Raji (cell line): Measurements from ENCODE around the gene SLC18A2.

Source experiments
- POLR2A ChIP-seq: IDR thresholded peaks from 2 replicates; pipeline ENCODE4 v1.6.1; 2011; ENCODE audit warnings: low read depth, low read length, control low read depth; ENCODE audit not compliant: insufficient read depth

The SLC18A2 gene

GRCh38 chr10:117223693-117224430 lies 17.1 kb upstream of the SLC18A2 start:
- no peak for TF ChIP-seq POLR2A

DNA sequence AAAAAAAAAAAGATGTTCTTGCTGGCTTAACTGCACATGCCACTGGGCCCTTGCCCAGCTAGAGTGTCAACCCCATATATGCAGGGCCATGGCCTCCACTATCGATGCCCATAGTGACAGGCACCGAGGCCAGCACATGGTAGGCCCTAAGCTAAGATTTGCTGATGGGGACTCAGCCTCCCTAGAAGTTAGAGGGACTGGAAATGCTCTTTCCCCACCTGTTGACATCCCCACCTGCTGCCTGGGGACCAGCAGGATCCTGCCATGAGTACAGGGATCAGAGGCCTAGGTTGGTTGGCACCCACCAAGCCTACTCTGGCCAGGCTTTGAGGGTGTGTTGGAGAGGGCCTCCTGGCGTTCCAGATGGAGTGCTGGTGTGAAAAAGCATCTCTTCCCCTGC lies 16.0 kb upstream of the SLC18A2 start:
- TF ChIP-seq POLR2A = no peak

DNA sequence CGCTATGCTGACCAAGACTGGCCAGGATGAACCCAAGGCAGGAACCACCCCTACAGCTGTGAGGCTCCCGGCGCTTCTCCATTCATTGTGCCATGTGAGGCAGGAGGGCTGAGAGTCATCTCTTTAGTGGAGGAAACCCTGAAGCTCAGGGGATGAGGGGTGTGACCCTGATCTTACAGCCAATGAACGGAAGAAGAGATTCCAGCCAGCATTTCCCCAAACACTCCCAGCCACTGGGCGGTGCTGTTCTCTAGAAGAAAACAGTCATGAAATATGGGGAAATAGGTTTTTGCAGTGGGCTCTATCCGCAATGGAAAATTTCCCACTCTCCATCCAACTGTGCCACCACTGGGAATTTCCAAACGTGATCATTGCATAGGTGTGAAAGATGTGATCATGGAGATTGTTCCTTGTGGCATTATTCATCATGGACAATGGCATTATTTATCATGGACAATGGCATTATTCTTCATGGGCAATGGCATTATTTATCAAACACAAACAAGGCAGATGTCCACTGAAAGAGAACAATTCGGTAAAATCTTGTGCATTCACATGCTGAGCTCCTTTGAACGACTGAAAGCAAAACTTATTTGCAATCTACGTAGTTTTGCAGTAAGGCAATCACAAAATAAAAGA lies 14.0 kb upstream of the SLC18A2 start:
- TF ChIP-seq POLR2A = no peak

DNA sequence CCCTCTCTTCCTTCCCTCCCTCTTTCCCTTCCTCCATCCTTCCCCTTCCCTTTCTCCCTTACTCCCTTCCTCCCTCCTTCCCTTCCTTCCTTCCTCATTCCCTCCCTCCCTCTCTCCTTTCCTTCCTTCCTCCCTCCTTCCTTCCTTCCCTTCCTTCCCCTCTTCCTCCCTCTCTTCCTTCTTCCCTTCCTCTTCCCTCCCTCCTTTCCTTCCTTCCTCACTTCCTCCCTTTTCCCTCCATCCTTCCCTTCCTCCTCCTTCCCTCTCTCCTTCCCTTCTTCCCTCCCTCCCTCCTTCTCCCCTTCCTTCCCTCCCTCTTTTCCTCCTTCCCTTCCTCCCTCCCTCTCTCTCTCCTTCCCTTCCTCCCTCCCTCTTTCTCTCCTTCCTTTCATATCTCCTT lies 12.7 kb upstream of the SLC18A2 start:
- TF ChIP-seq POLR2A = no peak

DNA sequence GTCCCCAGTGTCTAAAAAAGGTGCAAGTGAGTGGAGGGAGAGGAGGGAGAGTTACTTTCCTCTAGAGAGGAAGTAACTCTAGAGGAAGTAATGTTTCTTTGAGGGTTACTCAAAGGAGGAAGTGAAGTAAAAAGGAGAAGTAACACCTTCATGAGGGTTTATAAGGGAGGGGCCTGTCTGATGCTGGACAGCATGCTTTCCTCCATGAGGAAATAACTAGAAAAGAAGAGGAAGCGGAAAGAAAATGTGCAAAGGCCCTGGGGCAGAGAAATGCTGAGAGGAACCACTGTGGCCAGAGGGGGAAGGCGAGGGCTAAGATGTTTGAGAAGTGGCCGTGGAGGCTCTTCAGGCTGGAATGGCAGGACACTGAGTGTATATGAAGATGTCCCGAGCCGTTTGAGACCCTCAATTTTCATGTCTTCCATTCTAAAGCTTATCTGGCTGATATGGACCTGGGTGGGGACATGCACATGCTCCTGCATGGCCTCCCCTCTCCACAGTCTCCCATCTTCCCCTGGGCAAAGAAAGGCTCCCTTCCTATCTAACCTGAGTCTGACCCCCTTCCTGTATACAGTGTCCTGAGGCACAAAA lies 3.4 kb upstream of the SLC18A2 start:
- no peak for TF ChIP-seq POLR2A

DNA sequence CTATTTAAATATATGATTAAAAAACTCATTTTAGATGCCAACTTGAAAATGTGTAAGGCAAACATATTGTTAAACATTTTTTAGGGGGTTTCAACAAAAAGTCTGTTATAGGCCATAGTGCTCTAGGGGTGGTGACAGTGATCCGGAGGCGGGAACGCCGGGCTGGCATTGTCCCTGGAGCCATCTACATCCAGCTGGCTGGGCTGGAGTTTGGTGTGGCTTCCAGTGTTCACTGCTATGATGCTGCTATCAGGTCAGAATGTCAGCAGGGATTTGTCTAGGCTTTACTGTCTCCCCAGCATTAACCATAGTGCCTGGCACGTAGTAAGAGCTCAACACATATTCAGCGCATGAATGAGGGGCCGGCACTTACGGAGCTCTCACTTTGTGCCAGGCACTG lies 1.9 kb upstream of the SLC18A2 start:
- no peak for TF ChIP-seq POLR2A

DNA sequence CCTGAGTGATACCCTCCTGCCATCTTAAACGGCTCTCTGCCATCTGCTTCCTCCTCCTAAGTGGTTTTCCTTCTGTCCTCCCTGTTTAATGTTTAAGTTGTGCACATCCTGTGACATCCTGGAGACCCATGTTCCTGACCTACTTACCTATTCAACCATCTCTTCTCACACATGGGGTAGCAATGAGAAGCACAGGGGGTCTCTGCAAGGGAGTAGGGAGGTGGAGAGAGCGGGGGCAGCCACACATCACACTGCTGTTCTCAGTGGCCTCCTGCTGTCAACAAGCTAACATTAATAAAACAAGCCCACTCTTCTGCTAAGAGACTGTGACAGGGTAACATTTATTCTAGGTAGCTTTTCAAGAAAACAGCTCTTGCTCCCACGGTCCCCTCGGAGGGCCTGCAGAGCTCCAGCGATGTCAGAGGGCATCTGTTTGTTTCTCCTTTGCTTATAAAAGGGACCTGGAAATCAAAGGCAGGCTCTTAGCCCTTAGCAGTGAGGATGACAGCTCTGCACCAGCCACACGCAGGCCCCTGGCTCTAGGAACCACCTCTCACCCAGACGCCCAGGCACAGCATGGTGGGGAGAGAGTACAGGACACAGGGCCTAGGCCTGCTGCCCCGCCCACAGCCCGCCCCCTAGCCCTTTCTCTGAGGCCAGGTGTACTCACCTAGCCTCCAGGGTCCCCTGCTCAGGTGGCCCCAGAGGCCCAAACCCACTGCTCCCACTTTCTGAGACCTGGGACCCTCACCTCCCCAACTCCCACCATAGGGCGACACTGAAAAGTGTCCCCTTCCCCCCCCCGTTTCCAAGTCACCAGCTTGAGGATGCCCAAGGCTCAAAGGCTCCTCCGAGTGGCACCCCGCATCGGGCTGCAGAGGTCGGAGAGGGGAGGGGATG lies 943 bp upstream of the SLC18A2 start:
- no peak for TF ChIP-seq POLR2A

- TF ChIP-seq POLR2A = no peak
These were observed 888 bp downstream of the SLC18A2 start for GRCh38 chr10:117241541-117242462.

DNA sequence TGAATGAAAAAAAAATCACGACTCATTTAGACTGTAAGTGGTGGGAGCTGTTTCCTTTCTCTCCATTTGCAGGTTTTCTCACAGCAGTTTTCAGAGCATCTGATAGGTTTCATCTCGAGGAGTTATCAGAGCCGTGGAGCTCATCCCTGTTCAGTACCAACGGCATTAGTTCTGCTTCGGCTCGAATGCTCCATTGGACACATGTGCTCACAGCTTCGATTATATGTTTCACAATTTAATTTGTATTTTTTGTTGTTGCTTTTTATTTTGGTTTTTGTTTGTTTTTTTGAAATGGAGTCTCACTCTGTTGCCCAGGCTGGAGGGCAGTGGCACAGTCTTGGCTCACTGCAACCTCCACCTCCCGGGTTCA lies 1.5 kb downstream of the SLC18A2 start:
- TF ChIP-seq POLR2A = no peak

DNA sequence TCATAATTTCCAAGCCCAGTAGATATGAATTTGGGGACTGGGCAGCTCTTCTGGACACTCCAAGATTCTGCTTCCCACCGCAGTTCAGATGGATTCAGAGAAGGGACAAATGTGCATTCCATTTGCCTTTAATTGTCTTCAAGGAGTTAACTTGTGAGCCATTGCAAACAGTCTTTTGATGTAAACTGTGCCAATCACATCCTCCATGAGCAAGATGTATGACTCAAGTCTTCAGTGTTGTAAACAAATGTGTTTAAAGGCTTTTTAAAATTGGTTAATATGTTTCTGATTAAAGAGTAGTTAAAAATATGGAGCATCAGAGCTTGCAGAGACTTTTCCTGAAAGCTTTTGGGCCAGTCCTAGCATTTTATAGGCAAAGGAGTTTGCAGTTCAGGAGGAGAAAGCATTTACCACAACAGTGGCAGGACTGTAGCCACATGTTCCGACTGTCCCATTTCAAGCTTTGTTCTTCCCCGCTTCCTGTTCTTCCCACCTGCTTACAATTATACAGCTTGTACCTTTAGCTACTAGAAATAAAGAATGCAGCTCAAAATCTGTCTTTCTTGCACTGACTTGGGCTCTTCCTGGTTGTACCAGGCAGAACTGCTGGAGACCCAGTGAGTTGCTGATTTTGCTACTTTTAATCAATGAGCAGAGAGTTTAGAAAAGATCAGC lies 6.2 kb downstream of the SLC18A2 start:
- TF ChIP-seq POLR2A = no peak

DNA sequence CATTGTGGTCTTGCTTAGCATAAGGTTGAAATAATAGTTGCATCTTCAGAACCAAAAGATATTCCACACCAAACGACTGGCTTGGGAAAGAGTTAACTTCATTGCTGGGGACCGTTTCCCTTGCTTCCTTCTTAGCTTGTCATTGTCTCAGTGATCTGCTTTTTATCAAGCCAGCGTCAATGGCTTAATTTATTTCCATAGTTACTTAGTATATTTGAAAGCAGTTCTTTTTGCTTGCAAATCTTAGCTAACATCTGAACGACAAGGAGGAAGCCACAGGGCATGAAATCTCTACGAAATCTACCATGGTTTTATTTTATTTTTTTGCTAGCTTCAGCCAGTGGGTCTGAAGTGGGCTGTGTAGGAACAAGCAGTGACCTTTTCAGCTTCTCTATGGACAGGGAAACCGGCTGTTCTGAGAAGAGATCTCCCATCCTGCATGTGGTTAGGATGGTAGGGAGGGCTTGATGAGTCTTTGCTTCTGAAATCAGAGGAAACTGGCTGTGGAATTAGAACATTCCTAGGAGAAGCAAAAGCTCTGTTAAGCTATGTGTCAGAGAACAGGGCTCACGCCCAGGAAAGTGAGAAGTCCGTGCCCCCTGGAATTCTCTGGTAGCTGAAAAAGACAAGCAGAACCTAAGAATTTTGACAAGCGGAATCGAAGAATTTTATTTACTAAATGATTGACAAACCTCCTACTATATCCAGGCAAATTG lies 8.0 kb downstream of the SLC18A2 start:
- no peak for TF ChIP-seq POLR2A

DNA sequence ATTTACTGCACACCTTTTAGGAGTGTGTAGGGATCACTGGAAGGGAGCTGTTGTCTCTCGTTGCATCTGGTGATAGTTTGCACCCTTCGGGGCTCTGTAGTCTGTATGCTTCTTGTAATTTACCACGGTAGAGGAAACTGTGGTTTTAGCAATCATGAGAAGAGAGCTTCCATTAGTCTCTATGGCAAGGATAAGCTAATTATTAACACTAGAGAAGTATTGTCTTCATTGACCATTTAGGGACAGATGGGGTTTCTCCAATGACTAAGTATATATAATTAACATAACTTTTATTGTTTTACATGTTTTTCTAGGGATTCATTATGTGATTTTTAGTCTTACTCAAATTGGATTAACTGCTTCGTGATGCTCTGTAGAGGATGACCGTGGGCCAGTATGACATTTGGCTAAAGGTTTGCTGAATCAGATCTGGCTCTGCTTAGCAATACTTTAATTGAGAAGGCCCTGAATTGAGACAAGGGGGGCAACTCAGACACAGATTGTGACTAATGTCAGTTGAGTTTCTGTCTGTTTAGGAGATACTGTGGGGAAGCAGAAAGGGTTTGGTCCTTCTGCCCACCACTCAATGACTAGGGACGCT lies 8.7 kb downstream of the SLC18A2 start:
- no peak for TF ChIP-seq POLR2A

DNA sequence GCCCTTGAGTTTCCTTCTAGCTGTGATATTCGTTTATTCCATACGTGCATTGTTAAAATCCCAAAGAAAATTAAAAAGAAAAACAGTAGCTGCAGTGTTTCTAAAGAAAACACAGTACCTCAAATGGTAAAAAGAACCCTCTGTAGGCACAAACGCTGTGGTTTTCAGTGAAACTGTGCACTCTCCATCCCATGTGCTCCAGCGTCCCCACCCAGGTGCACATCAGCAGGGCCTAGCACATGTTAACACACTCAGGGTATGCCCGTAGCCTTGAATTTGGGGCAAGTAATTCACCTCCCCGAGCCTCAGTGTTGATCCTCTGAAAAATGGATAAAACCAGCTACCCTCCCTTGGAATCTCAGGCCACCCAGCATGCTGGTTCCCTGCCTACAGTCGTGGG lies 9.5 kb downstream of the SLC18A2 start:
- TF ChIP-seq POLR2A = no peak
